Stimulated activated naive CD8-positive, alpha-beta T cell treated with anti-CD3 and anti-CD28 coated beads, Interleukin-15, amount 100 ng/mL, for 72 hours (primary cell): Measurements from ENCODE around the gene CHRDL2.

ENCODE experiments used
- ATAC-seq: fragments of 150-1000 bp; cut with Tn5 transposase; 2 replicates; pipeline ENCODE4 v1.10.0; 2021; ENCODE audit warnings: mild to moderate bottlenecking, moderate library complexity
- DNase-seq, 2 donors: peaks; one replicate each; pipeline ENCODE4 v3.0.0; 2021 to 2022
- H3K27ac Mint-ChIP-seq, 2 donors: one replicate each; pipeline ENCODE4 v1.8.0; 2022; ENCODE audit warnings: mild to moderate bottlenecking in 2 of 2, mixed read lengths in 2 of 2, moderate library complexity in 2 of 2
- H3K27me3 Mint-ChIP-seq: one replicate; pipeline ENCODE4 v1.8.0; 2022; ENCODE audit warnings: mixed read lengths
- H3K4me1 Mint-ChIP-seq: one replicate; pipeline ENCODE4 v1.8.0; 2022; ENCODE audit warnings: mild to moderate bottlenecking, mixed read lengths
- H3K4me3 Mint-ChIP-seq, 2 donors: one replicate each; pipeline ENCODE4 v1.8.0; 2022; ENCODE audit warnings: mild to moderate bottlenecking in 2 of 2, mixed read lengths in 2 of 2, moderate library complexity in 1 of 2
- H3K9me3 Mint-ChIP-seq, 2 donors: one replicate each; pipeline ENCODE4 v1.8.0; 2022; ENCODE audit warnings: mixed read lengths in 2 of 2

Gene CHRDL2

GRCh38 chr11:74707182-74707581, 24.0 kb downstream of the CHRDL2 start:
- no peaks in the 10 kb centered on the region for H3K9me3 Mint-ChIP-seq
- H3K27ac Mint-ChIP-seq: no peak overlapping the region
- ATAC-seq (no peak), DNase-seq (no peak)
- no peak overlapping the region for H3K4me3 Mint-ChIP-seq
- no peaks in the 10 kb centered on the region for H3K4me1 Mint-ChIP-seq
- H3K27me3 Mint-ChIP-seq: no peaks in the 10 kb centered on the region

- DNase-seq (no peak), ATAC-seq (no peak)
- H3K4me3 Mint-ChIP-seq: no peak overlapping the region
- no peaks in the 10 kb centered on the region for H3K9me3 Mint-ChIP-seq
- H3K27me3 Mint-ChIP-seq: no peaks in the 10 kb centered on the region
- no peak overlapping the region for H3K27ac Mint-ChIP-seq
- no peaks in the 10 kb centered on the region for H3K4me1 Mint-ChIP-seq
Measured at GRCh38 chr11:74703211-74703610, 28.0 kb downstream of the CHRDL2 start.

DNA sequence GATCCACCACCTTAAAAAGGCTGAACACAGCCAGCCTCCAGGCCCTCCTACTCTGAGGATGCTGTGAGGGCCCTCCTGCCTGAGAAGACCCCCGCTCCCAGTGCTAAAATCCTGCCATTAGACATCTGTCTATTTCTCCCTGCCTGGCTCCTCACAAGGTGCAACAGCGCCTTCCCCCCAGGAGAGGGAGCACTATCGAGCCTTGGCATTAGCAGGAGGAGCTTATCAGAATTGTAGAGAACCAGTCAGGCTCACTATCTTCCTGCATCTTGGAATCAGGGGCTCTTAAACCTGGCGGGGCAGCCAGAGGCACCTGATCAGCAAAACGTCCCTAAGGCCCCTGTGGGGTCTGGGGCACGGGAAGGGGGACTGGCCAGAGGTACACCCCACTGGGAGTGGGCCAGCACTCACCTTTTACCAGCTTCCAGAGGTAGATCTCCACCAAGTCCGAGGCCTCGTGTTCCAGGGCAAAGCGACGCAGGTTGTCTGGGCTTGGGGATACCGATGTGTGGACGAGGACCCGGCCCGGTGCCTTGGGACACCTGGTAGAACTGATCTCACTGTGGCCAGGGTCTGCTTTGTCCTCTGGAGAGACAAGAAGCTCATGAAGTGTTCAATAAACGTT, 28.7 kb downstream of the CHRDL2 start:
- peak; percentile 50 to 64 for DNase-seq
- Mint-ChIP-seq H3K4me1 (no peaks in the 10 kb centered on the region), H3K27me3 (peaks cover 2% of the 10 kb centered on the region), H3K4me3 (no peak overlapping the region), H3K9me3 (no peaks in the 10 kb centered on the region), H3K27ac (peak overlapping the region in 1 of 2 donors; percentile 9)
- peak; percentile 71 for ATAC-seq

GRCh38 chr11:74701351-74701750, 29.9 kb downstream of the CHRDL2 start:
- Mint-ChIP-seq H3K27me3 (peaks cover 11% of the 10 kb centered on the region), H3K9me3 (no peaks in the 10 kb centered on the region), H3K27ac (no peak overlapping the region), H3K4me3 (no peak overlapping the region), H3K4me1 (peaks cover 6% of the 10 kb centered on the region)
- ATAC-seq (no peak), DNase-seq (no peak)

DNA sequence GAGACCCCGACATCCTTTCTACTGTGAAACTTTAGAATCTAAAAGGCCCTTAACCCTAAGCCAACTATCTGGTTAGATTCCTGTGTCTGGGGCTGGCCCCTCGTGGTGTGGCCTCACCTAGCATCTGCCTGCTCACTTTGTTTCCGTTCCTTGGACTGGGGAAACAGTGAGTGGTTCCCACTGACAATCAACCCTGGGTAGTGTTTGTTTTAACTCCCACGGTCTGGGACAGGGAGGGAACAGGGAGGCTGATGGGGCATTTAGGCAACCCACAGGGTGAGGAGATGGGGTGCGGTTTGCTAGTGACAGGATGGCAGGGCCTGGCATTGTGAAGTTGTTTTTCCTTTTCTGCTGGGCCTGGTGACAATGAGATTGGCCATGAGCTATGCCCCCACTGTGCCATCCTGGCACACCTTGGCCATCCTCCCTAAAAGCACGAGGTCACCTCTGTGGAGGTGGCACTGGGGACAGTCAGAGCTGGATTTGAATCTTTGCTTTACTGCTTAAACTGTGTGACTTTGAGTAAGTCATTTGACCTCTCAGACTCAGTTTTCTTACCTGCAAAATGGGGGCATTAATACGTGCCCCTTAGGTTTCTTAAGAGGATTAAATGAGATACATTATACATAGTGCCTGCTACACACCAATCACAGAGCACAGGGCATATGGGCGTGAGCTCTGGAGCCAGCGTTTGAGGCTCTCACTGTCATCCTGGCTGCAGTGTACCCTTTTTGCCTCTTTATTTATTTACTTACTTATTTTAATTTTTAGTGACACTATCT, 31.4 kb downstream of the CHRDL2 start:
- no peak for ATAC-seq
- H3K4me1 Mint-ChIP-seq: peaks cover 6% of the 10 kb centered on the region
- H3K4me3 Mint-ChIP-seq: no peak overlapping the region
- peaks cover 11% of the 10 kb centered on the region for H3K27me3 Mint-ChIP-seq
- no peaks in the 10 kb centered on the region for H3K9me3 Mint-ChIP-seq
- no peak overlapping the region for H3K27ac Mint-ChIP-seq
- no peak for DNase-seq

GRCh38 chr11:74697722-74698121, 33.5 kb downstream of the CHRDL2 start:
- H3K4me3 Mint-ChIP-seq: no peak overlapping the region
- H3K27ac Mint-ChIP-seq: no peak overlapping the region
- H3K9me3 Mint-ChIP-seq: no peaks in the 10 kb centered on the region
- peaks cover 22% of the 10 kb centered on the region for H3K27me3 Mint-ChIP-seq
- no peak for DNase-seq
- no peak for ATAC-seq
- peaks cover 6% of the 10 kb centered on the region for H3K4me1 Mint-ChIP-seq

GRCh38 chr11:74696939-74697675, 34.1 kb downstream of the CHRDL2 start:
- no peak for ATAC-seq
- Mint-ChIP-seq H3K9me3 (no peaks in the 10 kb centered on the region), H3K4me3 (peak overlapping the region in 1 of 2 donors; percentile 27), H3K27me3 (peaks cover 22% of the 10 kb centered on the region), H3K27ac (peak overlapping the region in 1 of 2 donors; percentile 5), H3K4me1 (peaks cover 6% of the 10 kb centered on the region)
- DNase-seq: no peak

GRCh38 chr11:74696500-74696899, 34.7 kb downstream of the CHRDL2 start:
- no peak overlapping the region for H3K27ac Mint-ChIP-seq
- H3K4me3 Mint-ChIP-seq: no peak overlapping the region
- no peaks in the 10 kb centered on the region for H3K9me3 Mint-ChIP-seq
- DNase-seq (no peak), ATAC-seq (no peak)
- H3K27me3 Mint-ChIP-seq: peaks cover 22% of the 10 kb centered on the region
- peaks cover 6% of the 10 kb centered on the region for H3K4me1 Mint-ChIP-seq

DNA sequence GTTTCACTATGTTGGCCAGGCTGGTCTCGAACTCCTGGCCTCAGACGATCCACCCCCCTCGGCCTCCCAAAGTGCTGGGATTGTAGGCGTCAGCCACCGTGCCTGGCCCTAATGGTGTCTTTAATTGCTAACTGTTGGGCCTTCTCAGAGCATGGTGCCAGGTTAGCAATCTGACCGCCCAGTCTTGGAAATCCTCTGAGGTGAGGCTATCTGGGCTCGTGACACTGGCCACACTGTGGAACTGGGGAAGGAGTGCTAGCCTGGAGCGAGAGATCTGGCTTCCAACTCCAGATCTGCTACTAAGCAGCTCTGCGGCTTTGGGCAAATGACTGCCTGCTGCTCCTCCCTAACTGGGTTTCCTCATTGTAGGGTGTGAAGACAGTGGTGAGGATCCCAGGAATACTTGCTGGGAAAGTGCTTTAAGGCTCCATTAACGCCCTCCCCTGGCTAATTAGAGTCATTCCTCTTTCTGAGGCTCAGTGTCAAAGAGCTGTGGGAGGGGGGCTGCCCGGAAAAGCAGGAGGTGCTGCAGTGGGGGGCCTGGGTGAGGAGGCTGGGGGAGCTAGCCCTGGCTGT, 35.4 kb downstream of the CHRDL2 start:
- Mint-ChIP-seq H3K9me3 (no peaks in the 10 kb centered on the region), H3K27ac (no peak overlapping the region), H3K27me3 (peaks cover 22% of the 10 kb centered on the region), H3K4me1 (peaks cover 6% of the 10 kb centered on the region), H3K4me3 (no peak overlapping the region)
- DNase-seq (no peak), ATAC-seq (no peak)

DNA sequence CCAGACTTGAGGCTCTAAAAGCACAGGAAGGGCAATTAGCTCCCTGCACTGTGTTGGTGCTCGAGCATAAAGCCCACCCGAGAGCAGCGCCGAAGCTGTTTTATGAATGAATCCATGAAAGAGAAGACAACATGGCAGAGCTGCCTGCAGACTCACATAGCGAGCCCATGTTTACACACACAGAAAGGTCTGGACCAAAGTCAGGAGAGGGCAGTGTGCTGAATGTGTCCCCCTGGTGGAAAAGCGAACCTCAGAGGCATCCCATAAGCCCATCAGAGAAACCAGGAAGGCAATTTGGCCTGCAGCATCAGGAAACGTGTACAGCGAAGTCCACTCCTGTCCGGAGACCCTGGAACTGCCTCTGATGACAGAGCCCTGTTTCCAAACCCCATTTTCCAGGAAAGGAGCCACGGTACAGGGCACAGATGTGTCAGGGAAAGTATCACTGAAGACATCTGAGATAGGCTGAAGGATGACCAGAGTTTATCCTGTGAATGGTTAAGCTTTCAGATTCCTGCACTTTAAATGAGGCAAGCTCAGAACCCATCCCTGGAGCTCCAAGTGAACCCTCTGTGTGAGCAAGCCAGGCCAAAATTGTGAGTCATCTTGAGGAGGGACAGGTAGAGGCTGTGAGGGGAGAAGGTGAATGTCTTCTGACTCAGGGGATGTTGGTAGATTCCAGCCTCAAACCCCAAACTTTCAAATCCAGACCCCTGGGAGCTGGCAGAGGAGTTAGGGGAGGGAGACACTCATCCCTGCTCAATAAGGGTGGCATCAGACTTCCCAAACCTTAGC, 36.9 kb downstream of the CHRDL2 start:
- DNase-seq: no peak

GRCh38 chr11:74693531-74693930, 37.7 kb downstream of the CHRDL2 start:
- Mint-ChIP-seq H3K27ac (peak overlapping the region in 1 of 2 donors; percentile 34), H3K9me3 (no peaks in the 10 kb centered on the region)

More for the DNA sequence above, 36.9 kb downstream of the CHRDL2 start:
- H3K27ac Mint-ChIP-seq: no peak overlapping the region
- H3K4me3 Mint-ChIP-seq: no peak overlapping the region
- no peak for ATAC-seq
- H3K27me3 Mint-ChIP-seq: peaks cover 22% of the 10 kb centered on the region
- H3K9me3 Mint-ChIP-seq: no peaks in the 10 kb centered on the region
- H3K4me1 Mint-ChIP-seq: peaks cover 6% of the 10 kb centered on the region

DNA sequence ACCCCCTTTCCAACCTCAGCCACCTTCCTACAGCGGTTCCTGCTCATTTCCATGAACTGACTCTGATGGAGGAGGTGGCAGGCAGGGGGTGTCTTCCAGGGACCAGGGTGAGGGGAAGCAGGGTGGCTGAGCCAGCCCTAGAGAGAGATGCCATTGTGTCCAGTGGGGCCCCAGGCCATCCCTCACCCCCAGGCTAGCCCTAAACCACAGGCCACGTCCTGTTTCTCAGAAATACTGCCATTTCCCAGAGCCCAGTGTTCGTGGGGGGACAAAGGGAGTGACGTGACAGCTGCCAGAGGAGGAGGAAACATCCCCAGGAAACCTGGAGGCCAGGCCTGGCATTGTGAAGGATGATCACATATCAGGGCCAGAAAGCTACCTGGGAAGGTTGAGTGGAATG, 39.5 kb downstream of the CHRDL2 start:
- DNase-seq: peak in 1 of 2 donors; percentile 15
- no peaks in the 10 kb centered on the region for H3K9me3 Mint-ChIP-seq

More at GRCh38 chr11:74693531-74693930, 37.7 kb downstream of the CHRDL2 start:
- ATAC-seq: no peak
- Mint-ChIP-seq H3K4me3 (no peak overlapping the region), H3K27me3 (peaks cover 22% of the 10 kb centered on the region), H3K4me1 (peaks cover 6% of the 10 kb centered on the region)
- no peak for DNase-seq

GRCh38 chr11:74689666-74690065, 41.6 kb downstream of the CHRDL2 start:
- ATAC-seq (no peak), DNase-seq (no peak)
- Mint-ChIP-seq H3K4me1 (no peaks in the 10 kb centered on the region), H3K27me3 (peaks cover 19% of the 10 kb centered on the region), H3K9me3 (no peaks in the 10 kb centered on the region), H3K27ac (no peak overlapping the region), H3K4me3 (no peak overlapping the region)

More for the DNA sequence above, 39.5 kb downstream of the CHRDL2 start:
- ATAC-seq: peak; percentile 31
- Mint-ChIP-seq H3K27me3 (peaks cover 12% of the 10 kb centered on the region), H3K4me3 (no peak overlapping the region), H3K4me1 (no peaks in the 10 kb centered on the region), H3K27ac (no peak overlapping the region)

DNA sequence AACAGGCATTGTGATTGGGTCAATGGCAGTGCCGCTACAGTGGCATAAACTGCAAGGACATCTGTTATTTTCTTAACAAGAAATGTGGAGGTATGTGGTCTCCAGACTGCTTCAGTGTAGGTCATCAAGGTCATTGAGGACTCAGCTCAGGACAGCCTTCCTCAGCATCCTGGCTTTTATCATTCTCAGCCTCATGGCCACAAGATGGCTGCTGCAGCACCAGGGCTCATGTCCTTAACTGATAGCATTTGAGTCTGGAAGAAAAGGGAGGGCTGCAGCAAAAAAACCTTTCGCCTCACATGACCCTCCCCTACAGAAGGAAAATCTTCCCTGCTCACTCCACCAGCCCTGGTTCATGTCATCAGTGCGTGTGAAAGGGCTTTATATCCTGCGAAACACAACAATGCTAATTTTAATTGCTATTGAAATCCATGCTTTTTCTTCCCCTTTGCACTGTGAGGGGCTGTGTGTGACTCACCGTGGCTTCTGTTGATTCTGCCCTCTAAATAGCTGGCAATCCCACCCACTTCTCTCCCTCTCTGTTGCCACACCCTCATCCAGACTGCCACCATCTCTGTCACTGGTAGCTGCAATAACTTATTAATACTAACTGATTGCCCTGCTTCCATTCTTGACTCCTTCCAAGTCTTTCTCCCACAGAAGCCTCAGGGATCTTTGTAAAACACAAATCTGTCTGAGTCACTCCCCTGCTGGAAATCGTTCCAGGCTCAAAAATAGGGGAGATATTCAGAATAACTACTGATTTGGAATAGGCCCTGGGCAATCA, 43.8 kb downstream of the CHRDL2 start:
- no peak overlapping the region for H3K4me3 Mint-ChIP-seq
- H3K4me1 Mint-ChIP-seq: no peaks in the 10 kb centered on the region
- H3K9me3 Mint-ChIP-seq: no peaks in the 10 kb centered on the region
- H3K27ac Mint-ChIP-seq: no peak overlapping the region
- ATAC-seq (no peak), DNase-seq (no peak)
- peaks cover 30% of the 10 kb centered on the region for H3K27me3 Mint-ChIP-seq
